Parathyroid adenoma (tissue), 2 donors: ENCODE results near the gene PRKCA.

Experiments used
- H2AFZ ChIP-seq: fragments of 300-600 bp; sonication (generic); one replicate; pipeline ENCODE4 v1.7.0; 2017; ENCODE audit warnings: antibody characterized with exemption, mild to moderate bottlenecking
- H3K27ac ChIP-seq: fragments of 300-600 bp; sonication (generic); one replicate; pipeline ENCODE4 v1.7.0; 2017
- H3K27me3 ChIP-seq: fragments of 300-600 bp; sonication (generic); one replicate; pipeline ENCODE4 v1.7.0; 2017; ENCODE audit warnings: low read length; ENCODE audit not compliant: control insufficient read depth, insufficient read depth
- H3K36me3 ChIP-seq: fragments of 300-600 bp; sonication (generic); one replicate; pipeline ENCODE4 v1.7.0; 2017; ENCODE audit warnings: low read length; ENCODE audit not compliant: control insufficient read depth, insufficient read depth
- H3K4me1 ChIP-seq: fragments of 300-600 bp; sonication (generic); one replicate; pipeline ENCODE4 v1.7.0; 2017; ENCODE audit warnings: control low read depth
- H3K4me2 ChIP-seq: fragments of 300-600 bp; sonication (generic); one replicate; pipeline ENCODE4 v1.7.0; 2017; ENCODE audit warnings: low read length
- H3K4me3 ChIP-seq: fragments of 300-600 bp; sonication (generic); one replicate; pipeline ENCODE4 v1.7.0; 2017; ENCODE audit warnings: low read depth, low read length
- H3K79me2 ChIP-seq: fragments of 300-600 bp; sonication (generic); one replicate; pipeline ENCODE4 v1.7.0; 2017; ENCODE audit warnings: control low read depth
- H3K9ac ChIP-seq: fragments of 300-600 bp; sonication (generic); one replicate; pipeline ENCODE4 v1.7.0; 2017; ENCODE audit warnings: mild to moderate bottlenecking
- H3K9me3 ChIP-seq: fragments of 300-600 bp; sonication (generic); one replicate; pipeline ENCODE4 v1.7.0; 2017; ENCODE audit warnings: low read length; ENCODE audit not compliant: control insufficient read depth
- TF ChIP-seq, protein P1 (sequence below): fragments of 300-600 bp; sonication (generic); IDR thresholded peaks from one replicate; pipeline ENCODE4 v1.7.0; 2017; ENCODE audit warnings: antibody characterized with exemption, mild to moderate bottlenecking
- donor health status: primary hyperparathyroidism.

The PRKCA gene

DNA sequence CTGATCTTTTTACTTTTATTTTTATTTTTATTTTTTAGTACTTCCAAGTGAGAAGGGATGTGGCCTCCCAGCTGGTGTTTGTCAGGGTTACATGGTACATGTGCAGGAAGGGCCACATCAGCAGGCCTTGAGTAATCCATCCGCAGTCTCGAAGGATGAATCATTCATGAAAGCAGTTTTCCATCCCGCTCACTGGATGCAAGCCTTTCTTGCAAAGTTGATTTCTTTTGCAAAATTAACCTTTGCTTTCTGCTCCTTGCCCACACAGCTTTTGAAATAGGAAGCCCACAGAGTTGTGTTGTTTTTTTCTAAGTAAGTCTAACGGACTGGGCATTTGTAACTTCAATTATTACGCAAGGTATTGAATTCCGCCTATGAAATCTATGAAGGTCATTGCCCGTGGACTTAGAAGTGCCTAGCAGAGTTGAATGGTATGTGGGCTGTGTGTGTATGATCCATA lies 157.4 kb downstream of the PRKCA start:
- no peak overlapping the region for H3K9ac ChIP-seq
- no peaks in the 10 kb centered on the region for H3K9me3 ChIP-seq
- H3K27me3 ChIP-seq: no peaks in the 10 kb centered on the region
- H3K27ac ChIP-seq: no peak overlapping the region
- no peaks in the 10 kb centered on the region for H3K36me3 ChIP-seq
- no peaks in the 10 kb centered on the region for H3K79me2 ChIP-seq
- no peak overlapping the region for H3K4me2 ChIP-seq
- H3K4me1 ChIP-seq: no peaks in the 10 kb centered on the region
- H3K4me3 ChIP-seq: no peak overlapping the region
- TF ChIP-seq, protein P1, sequence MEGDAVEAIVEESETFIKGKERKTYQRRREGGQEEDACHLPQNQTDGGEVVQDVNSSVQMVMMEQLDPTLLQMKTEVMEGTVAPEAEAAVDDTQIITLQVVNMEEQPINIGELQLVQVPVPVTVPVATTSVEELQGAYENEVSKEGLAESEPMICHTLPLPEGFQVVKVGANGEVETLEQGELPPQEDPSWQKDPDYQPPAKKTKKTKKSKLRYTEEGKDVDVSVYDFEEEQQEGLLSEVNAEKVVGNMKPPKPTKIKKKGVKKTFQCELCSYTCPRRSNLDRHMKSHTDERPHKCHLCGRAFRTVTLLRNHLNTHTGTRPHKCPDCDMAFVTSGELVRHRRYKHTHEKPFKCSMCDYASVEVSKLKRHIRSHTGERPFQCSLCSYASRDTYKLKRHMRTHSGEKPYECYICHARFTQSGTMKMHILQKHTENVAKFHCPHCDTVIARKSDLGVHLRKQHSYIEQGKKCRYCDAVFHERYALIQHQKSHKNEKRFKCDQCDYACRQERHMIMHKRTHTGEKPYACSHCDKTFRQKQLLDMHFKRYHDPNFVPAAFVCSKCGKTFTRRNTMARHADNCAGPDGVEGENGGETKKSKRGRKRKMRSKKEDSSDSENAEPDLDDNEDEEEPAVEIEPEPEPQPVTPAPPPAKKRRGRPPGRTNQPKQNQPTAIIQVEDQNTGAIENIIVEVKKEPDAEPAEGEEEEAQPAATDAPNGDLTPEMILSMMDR: no peak
- H2AFZ ChIP-seq: no peak overlapping the region

GRCh38 chr17:66460558-66460957 lies 158.1 kb downstream of the PRKCA start:
- H3K4me1 ChIP-seq: no peaks in the 10 kb centered on the region
- H3K4me3 ChIP-seq: no peak overlapping the region
- no peak overlapping the region for H3K9ac ChIP-seq
- no peaks in the 10 kb centered on the region for H3K79me2 ChIP-seq
- TF ChIP-seq, protein P1: no peak
- H3K36me3 ChIP-seq: no peaks in the 10 kb centered on the region
- no peaks in the 10 kb centered on the region for H3K27me3 ChIP-seq
- no peak overlapping the region for H3K27ac ChIP-seq
- no peak overlapping the region for H2AFZ ChIP-seq
- H3K4me2 ChIP-seq: no peak overlapping the region
- no peaks in the 10 kb centered on the region for H3K9me3 ChIP-seq

GRCh38 chr17:66461343-66461995 lies 159.1 kb downstream of the PRKCA start:
- Histone ChIP-seq H3K4me1 (no peaks in the 10 kb centered on the region), H3K27ac (no peak overlapping the region), H3K9ac (no peak overlapping the region), H3K79me2 (no peaks in the 10 kb centered on the region), H3K27me3 (no peaks in the 10 kb centered on the region), H3K36me3 (no peaks in the 10 kb centered on the region), H2AFZ (no peak overlapping the region), H3K4me2 (no peak overlapping the region), H3K9me3 (no peaks in the 10 kb centered on the region), H3K4me3 (no peak overlapping the region)
- TF ChIP-seq, protein P1: no peak

DNA sequence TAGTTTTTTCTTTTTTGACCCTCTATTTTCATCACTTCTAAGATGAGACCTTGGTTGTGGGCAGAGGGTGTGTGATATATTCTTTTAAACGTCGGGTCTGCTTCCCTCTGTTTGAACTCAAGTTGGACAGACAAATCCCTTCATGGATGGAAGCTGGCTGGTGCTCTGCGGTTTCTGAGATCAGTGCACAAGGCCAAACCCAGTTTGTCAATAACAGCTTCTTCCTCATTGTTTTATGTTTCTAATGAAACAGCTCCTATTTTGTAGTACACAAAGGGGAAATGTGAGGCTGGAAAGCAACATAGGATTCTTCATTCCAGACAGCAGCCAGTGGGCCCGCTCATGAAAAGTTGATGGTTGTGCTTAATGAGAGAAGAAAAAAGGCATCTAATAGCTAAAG lies 159.6 kb downstream of the PRKCA start:
- TF ChIP-seq, protein P1: no peak
- Histone ChIP-seq H3K9me3 (no peaks in the 10 kb centered on the region), H3K4me2 (no peak overlapping the region), H3K27me3 (no peaks in the 10 kb centered on the region), H3K27ac (no peak overlapping the region), H2AFZ (no peak overlapping the region), H3K79me2 (no peaks in the 10 kb centered on the region), H3K36me3 (no peaks in the 10 kb centered on the region), H3K4me1 (no peaks in the 10 kb centered on the region), H3K9ac (no peak overlapping the region), H3K4me3 (no peak overlapping the region)

DNA sequence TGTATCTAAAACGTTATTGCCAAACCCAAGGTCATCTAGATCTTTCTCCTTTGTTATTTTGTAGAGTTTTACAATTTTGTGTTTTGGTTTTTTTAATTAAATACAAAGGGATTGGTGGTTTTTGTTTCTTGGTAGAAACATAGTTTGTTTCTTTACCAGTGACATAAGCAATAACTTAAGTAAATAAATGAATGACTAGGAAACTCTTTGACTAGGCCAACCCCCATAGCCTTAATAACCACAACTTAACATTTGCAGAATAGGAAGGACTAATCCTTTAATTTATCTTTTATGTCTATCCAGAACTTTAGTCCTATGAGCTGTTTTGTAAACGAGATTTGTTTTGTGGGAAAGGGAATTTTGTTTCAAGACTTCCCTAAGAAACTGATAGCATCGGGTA lies 162.5 kb downstream of the PRKCA start:
- no peaks in the 10 kb centered on the region for H3K9me3 ChIP-seq
- H3K4me1 ChIP-seq: no peaks in the 10 kb centered on the region
- H3K27me3 ChIP-seq: no peaks in the 10 kb centered on the region
- H3K4me3 ChIP-seq: no peak overlapping the region
- H3K27ac ChIP-seq: no peak overlapping the region
- no peaks in the 10 kb centered on the region for H3K79me2 ChIP-seq
- TF ChIP-seq, protein P1: no peak
- H3K4me2 ChIP-seq: no peak overlapping the region
- no peak overlapping the region for H3K9ac ChIP-seq
- H2AFZ ChIP-seq: no peak overlapping the region
- H3K36me3 ChIP-seq: no peaks in the 10 kb centered on the region
